ENCODE results near the gene TAX1BP3. TPM values are rescaled to one million over a fixed set of nuclear protein-coding genes. Genes with fewer than 3 reads are reported as not detected.

TAX1BP3 gene
- total RNA-seq, 1 experiment from 2014 or later: 293 TPM

- Histone ChIP-seq H3K27me3 (replicated peaks) (no peaks in the 10 kb centered on the region), H3K27ac (no peak overlapping the region), H3K4me3 (no peak overlapping the region), H3K9me3 (replicated peaks) (no peaks in the 10 kb centered on the region), H3K4me1 (replicated peaks) (no peaks in the 10 kb centered on the region), H3K36me3 (peaks cover 46% of the 10 kb centered on the region)
- DNase-seq (ENCODE audit: low read depth in 1 of 2, low spot score in 2 of 2): no peak
These were observed 47.1 kb downstream of the TAX1BP3 start for GRCh38 chr17:3621146-3621720.

- Histone ChIP-seq H3K27me3 (replicated peaks) (no peaks in the 10 kb centered on the region), H3K4me3 (no peak overlapping the region), H3K36me3 (peaks cover 31% of the 10 kb centered on the region), H3K4me1 (replicated peaks) (no peaks in the 10 kb centered on the region), H3K27ac (no peak overlapping the region), H3K9me3 (replicated peaks) (no peaks in the 10 kb centered on the region)
- DNase-seq (ENCODE audit: low read depth in 1 of 2, low spot score in 2 of 2): no peak
These were observed 53.1 kb downstream of the TAX1BP3 start for GRCh38 chr17:3615160-3615870.

DNA sequence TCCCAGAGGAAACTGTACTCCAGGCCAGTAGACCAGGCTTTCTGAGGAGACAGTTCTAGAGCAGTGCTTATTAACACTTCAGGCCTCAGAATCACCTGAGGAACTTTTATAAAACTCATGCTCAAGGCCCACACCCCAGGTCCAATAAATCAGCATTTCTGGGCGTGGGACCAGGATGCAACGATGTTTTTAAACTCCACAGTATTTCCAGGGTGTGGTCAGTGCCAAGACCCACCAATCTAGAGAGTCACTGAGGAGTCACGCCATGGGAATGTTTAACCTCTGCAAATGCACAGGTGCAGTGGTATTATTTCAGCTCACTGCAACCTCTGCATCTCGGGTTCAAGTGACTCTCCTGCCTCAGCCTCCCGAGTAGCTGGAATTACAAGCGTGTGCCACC is 55.3 kb downstream of the TAX1BP3 start:
- Histone ChIP-seq H3K27ac (no peak overlapping the region), H3K36me3 (peaks cover 38% of the 10 kb centered on the region), H3K9me3 (replicated peaks) (no peaks in the 10 kb centered on the region), H3K4me3 (no peak overlapping the region), H3K4me1 (replicated peaks) (no peaks in the 10 kb centered on the region), H3K27me3 (replicated peaks) (no peaks in the 10 kb centered on the region)
- DNase-seq (ENCODE audit: low read depth in 1 of 2, low spot score in 2 of 2): no peak

Other genes with a start within 250 kb of the TAX1BP3 start
- not detected in 2 replicates for gene OR1E2, start 234.7 kb downstream of the TAX1BP3 start, total RNA-seq (2014; rRNA removed; shearing (Covaris generic))
- not detected in 2 replicates for gene SPATA22, start 196.8 kb downstream of the TAX1BP3 start, total RNA-seq (2014; rRNA removed; shearing (Covaris generic))
- gene ASPA, start 192.6 kb downstream of the TAX1BP3 start, total RNA-seq (2014; rRNA removed; shearing (Covaris generic)): 0.18 TPM in 1 of 2 replicates, not detected in the other
- gene TRPV3, start 110.8 kb downstream of the TAX1BP3 start, total RNA-seq (2014; rRNA removed; shearing (Covaris generic)): not detected in 2 replicates
- 0.24 and 1.1 TPM in 2 replicates for gene TRPV1, start 59.2 kb downstream of the TAX1BP3 start, total RNA-seq (2014; rRNA removed; shearing (Covaris generic))
- 9.6 and 11.3 TPM in 2 replicates for gene SHPK, start 32.3 kb downstream of the TAX1BP3 start, total RNA-seq (2014; rRNA removed; shearing (Covaris generic))
- 8.9 and 26.6 TPM in 2 replicates for gene CTNS, start 31.8 kb downstream of the TAX1BP3 start, total RNA-seq (2014; rRNA removed; shearing (Covaris generic))
- gene EMC6, start 234 bp upstream of the TAX1BP3 start, total RNA-seq (2014; rRNA removed; shearing (Covaris generic)): 21.5 and 34.3 TPM in 2 replicates
- not detected in 2 replicates for gene P2RX5, start 27.6 kb upstream of the TAX1BP3 start, total RNA-seq (2014; rRNA removed; shearing (Covaris generic))
- gene HASPIN, start 55.3 kb upstream of the TAX1BP3 start, total RNA-seq (2014; rRNA removed; shearing (Covaris generic)): 5.8 and 16.2 TPM in 2 replicates
- 19.0 and 30.6 TPM in 2 replicates for gene ITGAE, start 132.6 kb upstream of the TAX1BP3 start, total RNA-seq (2014; rRNA removed; shearing (Covaris generic))
- 16.0 and 16.8 TPM in 2 replicates for gene NCBP3, start 177.7 kb upstream of the TAX1BP3 start, total RNA-seq (2014; rRNA removed; shearing (Covaris generic))
- 12.0 and 15.3 TPM in 2 replicates for gene CAMKK1, start 224.5 kb upstream of the TAX1BP3 start, total RNA-seq (2014; rRNA removed; shearing (Covaris generic))
- gene P2RX1, start 247.9 kb upstream of the TAX1BP3 start, total RNA-seq (2014; rRNA removed; shearing (Covaris generic)): 5.1 and 9.6 TPM in 2 replicates